B cell (primary cell): ENCODE results near the gene SLC40A1. TPM values are rescaled to one million over a fixed set of nuclear protein-coding genes. Genes with fewer than 3 reads are reported as not detected.

Experiments
- ATAC-seq: fragments of 200-7000 bp; cut with Tn5 transposase; one replicate; pipeline ENCODE4 v1.10.0; 2021; ENCODE audit warnings: low read depth, mild to moderate bottlenecking, moderate number of reproducible peaks, moderate library complexity
- CTCF ChIA-PET: fragments of 350-600 bp; sonication (Branson Sonifier 250); formaldehyde crosslinking; loops from one replicate; lab custom pipeline; 2021; ENCODE audit warnings: antibody characterized with exemption, inconsistent platforms; lab: Charles Lee
- POLR2A ChIA-PET: fragments of 350-600 bp; sonication (Branson Sonifier 250); formaldehyde crosslinking; loops from one replicate; lab custom pipeline; 2021; ENCODE audit warnings: antibody characterized with exemption; lab: Charles Lee
- DNase-seq: peaks from one replicate; pipeline ENCODE4 v3.0.0; 2013
- H2AFZ ChIP-seq: 2 replicates; pipeline ENCODE4 v1.6.1; 2012; ENCODE audit warnings: mild to moderate bottlenecking, low read depth, low read length; ENCODE audit not compliant: insufficient read depth, poor library complexity, severe bottlenecking
- H3K27ac ChIP-seq, 2 donors: 1 replicate in 1 of 2; 2 replicates in 1 of 2; pipeline ENCODE4 v1.5.1; 2012 to 2013; ENCODE audit warnings: low read length in 2 of 2, mild to moderate bottlenecking in 2 of 2, moderate library complexity in 1 of 2
- H3K27me3 ChIP-seq, 4 experiments: fragments of 200-600 bp in 1 of 4; sonication (generic) in 1 of 4; replicated peaks in 1 of 4; 1 replicate in 2 of 4; 2 replicates in 2 of 4; pipeline versions ENCODE4 v1.6.1 to v1.7.0; 2013 to 2016; ENCODE audit warnings: low read length in 3 of 4, mild to moderate bottlenecking in 2 of 4, mixed read lengths in 1 of 4, moderate library complexity in 1 of 4; ENCODE audit not compliant: insufficient read depth in 4 of 4, control insufficient read depth in 3 of 4; ENCODE audit errors: control extremely low read depth in 1 of 4
- H3K36me3 ChIP-seq, 2 experiments: replicated peaks in 1 of 2; 1 replicate in 1 of 2; 2 replicates in 1 of 2; pipeline versions ENCODE4 v1.6.1 to v1.7.1; 2013; ENCODE audit warnings: low read length in 1 of 2; ENCODE audit not compliant: insufficient read depth in 2 of 2, control insufficient read depth in 1 of 2; ENCODE audit errors: control extremely low read depth in 1 of 2, extremely low read depth in 1 of 2
- H3K4me1 ChIP-seq, 2 donors: fragments of 200-600 bp in 1 of 2; sonication (generic) in 1 of 2; 1 replicate in 1 of 2; 2 replicates in 1 of 2; pipeline versions ENCODE4 v1.5.1 to v1.6.1; 2013 to 2017; ENCODE audit warnings: low read length in 2 of 2; ENCODE audit not compliant: control insufficient read depth in 2 of 2, insufficient read depth in 2 of 2
- H3K4me2 ChIP-seq: replicated peaks from 2 replicates; pipeline ENCODE3; 2012; ENCODE audit warnings: mild to moderate bottlenecking, low read depth, low read length; ENCODE audit not compliant: poor library complexity, severe bottlenecking
- H3K4me3 ChIP-seq, 5 experiments: fragments of 200-600 bp in 1 of 5; sonication (generic) in 1 of 5; 1 replicate in 3 of 5; 2 replicates in 2 of 5; pipeline versions ENCODE4 v1.5.1 to v1.7.0; 2011 to 2016; ENCODE audit warnings: low read length in 4 of 5, mild to moderate bottlenecking in 4 of 5, low read depth in 2 of 5, control low read depth in 1 of 5, moderate library complexity in 1 of 5; ENCODE audit not compliant: insufficient read depth in 1 of 5; ENCODE audit errors: control extremely low read depth in 1 of 5, extremely low read depth in 1 of 5
- H3K79me2 ChIP-seq: fragments of 200-600 bp; sonication (generic); one replicate; pipeline ENCODE4 v1.6.0; 2016; ENCODE audit warnings: low read length; ENCODE audit not compliant: control insufficient read depth, insufficient read depth
- H3K9ac ChIP-seq: fragments of 200-600 bp; sonication (generic); 2 replicates; pipeline ENCODE4 v1.6.1; 2017; ENCODE audit warnings: mild to moderate bottlenecking, low read length, moderate library complexity
- H3K9me3 ChIP-seq, 3 donors: one replicate each; pipeline versions ENCODE4 v1.6.1 to v1.7.1; 2013; ENCODE audit warnings: low read length in 2 of 3; ENCODE audit not compliant: control insufficient read depth in 2 of 3, insufficient read depth in 1 of 3; ENCODE audit errors: control extremely low read depth in 1 of 3
- H4K20me1 ChIP-seq: 2 replicates; pipeline ENCODE4 v1.6.0; 2012; ENCODE audit warnings: mild to moderate bottlenecking, low read length; ENCODE audit not compliant: insufficient read depth, control insufficient read depth, poor library complexity, severe bottlenecking
- H3K27ac Mint-ChIP-seq: one replicate; pipeline ENCODE4 v1.8.0; 2021; ENCODE audit warnings: mixed read lengths
- H3K27me3 Mint-ChIP-seq: one replicate; pipeline ENCODE4 v1.8.0; 2021; ENCODE audit warnings: mixed read lengths
- H3K4me1 Mint-ChIP-seq: one replicate; pipeline ENCODE4 v1.8.0; 2021; ENCODE audit warnings: mixed read lengths
- H3K4me3 Mint-ChIP-seq: one replicate; pipeline ENCODE4 v1.8.0; 2021; ENCODE audit warnings: mixed read lengths
- H3K9me3 Mint-ChIP-seq: one replicate; pipeline ENCODE4 v1.8.0; 2022; ENCODE audit warnings: mixed read lengths; ENCODE audit not compliant: insufficient read depth
- EZH2 ChIP-seq: IDR thresholded peaks from 2 replicates; pipeline ENCODE4 v1.6.1; 2012; ENCODE audit warnings: borderline replicate concordance, low read depth, mild to moderate bottlenecking, moderate library complexity, low read length; ENCODE audit not compliant: insufficient read depth, poor library complexity, severe bottlenecking
- WGBS: methylation state at CpG from one replicate; pipeline ENCODE4 v1.1.5; 2013; ENCODE audit warnings: missing lambda C conversion rate; ENCODE audit not compliant: insufficient coverage; 5-methylcytosine and 5-hydroxymethylcytosine counted together
- intact Hi-C: fragments of 100-400 bp; cut with micrococcal nuclease; formaldehyde crosslinking; loops from one replicate; pipeline ENCODE4 v1.10.0; 2022
- polyA plus RNA-seq: library from polyadenylated mRNA; depleted of rRNA; stranded (reverse); fragments of >200 nt; gene quantifications from 2 replicates; pipeline ENCODE4 v1.2.3, GENCODE V29; 2012
- total RNA-seq, 2 donors: library from RNA; stranded (reverse); fragments of 120-200 nt in 1 of 2; gene quantifications; 1 replicate in 1 of 2; 2 replicates in 1 of 2; pipeline versions ENCODE4 v1.2.3 to v1.2.4, GENCODE V29; 2013 to 2022
- TF ChIP-seq, protein P1 (sequence below): fragments of 200-600 bp; IDR thresholded peaks from one replicate; pipeline ENCODE4 v1.8.0; 2022; ENCODE audit warnings: antibody characterized with exemption, mild to moderate bottlenecking

The SLC40A1 gene
- total and polyA plus RNA-seq, 2 donors (not counting 1 experiment from before 2014, with no cell fraction given): 0.07 to 0.39 TPM

DNA sequence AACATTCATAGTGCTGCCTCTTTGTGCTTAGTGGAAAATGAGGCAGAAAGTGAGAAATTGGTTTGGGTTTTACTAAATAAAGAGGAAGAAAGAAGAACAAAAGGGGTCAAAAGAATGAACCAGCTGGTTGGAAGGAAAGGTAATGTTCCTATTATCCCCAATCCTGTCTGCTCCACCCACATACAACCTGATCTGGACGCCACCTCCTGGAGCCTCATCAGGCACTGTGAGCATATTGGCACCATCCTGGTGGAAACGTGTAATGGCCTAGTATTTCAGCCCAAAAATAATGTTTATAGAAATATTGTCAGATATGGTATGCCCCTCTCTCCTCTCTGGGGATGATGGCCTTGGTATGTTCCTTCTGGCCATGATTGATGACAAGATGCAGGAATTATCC is 45.0 kb upstream of the SLC40A1 start:
- H3K27ac Mint-ChIP-seq: no peak overlapping the region
- H3K27ac ChIP-seq: no peak overlapping the region
- no CpG with 5 or more reads among the region's 2 CpGs for WGBS
- no peaks in the 10 kb centered on the region for H3K79me2 ChIP-seq
- no peak overlapping the region for H3K4me2 ChIP-seq
- H3K4me1 Mint-ChIP-seq: no peaks in the 10 kb centered on the region
- H3K36me3 ChIP-seq: no peaks in the 10 kb centered on the region
- H3K27me3 ChIP-seq: no peaks in the 10 kb centered on the region
- DNase-seq (no peak), ATAC-seq (no peak)
- ChIA-PET POLR2A (no interaction called here), CTCF (interaction anchor here (1.1 kb wide), 1 partner anchor 21 kb away, joined by 3 read pairs; no protein-coding TSS in a partner anchor)
- H3K4me3 ChIP-seq: no peak overlapping the region
- H3K9me3 ChIP-seq: no peaks in the 10 kb centered on the region
- H3K9ac ChIP-seq: no peak overlapping the region
- no peaks in the 10 kb centered on the region for H3K4me1 ChIP-seq
- intact Hi-C loops: no loop called here
- H2AFZ ChIP-seq: no peak overlapping the region
- no peaks in the 10 kb centered on the region for H4K20me1 ChIP-seq
- peaks cover 18% of the 10 kb centered on the region for H3K27me3 Mint-ChIP-seq
- TF ChIP-seq, protein P1, sequence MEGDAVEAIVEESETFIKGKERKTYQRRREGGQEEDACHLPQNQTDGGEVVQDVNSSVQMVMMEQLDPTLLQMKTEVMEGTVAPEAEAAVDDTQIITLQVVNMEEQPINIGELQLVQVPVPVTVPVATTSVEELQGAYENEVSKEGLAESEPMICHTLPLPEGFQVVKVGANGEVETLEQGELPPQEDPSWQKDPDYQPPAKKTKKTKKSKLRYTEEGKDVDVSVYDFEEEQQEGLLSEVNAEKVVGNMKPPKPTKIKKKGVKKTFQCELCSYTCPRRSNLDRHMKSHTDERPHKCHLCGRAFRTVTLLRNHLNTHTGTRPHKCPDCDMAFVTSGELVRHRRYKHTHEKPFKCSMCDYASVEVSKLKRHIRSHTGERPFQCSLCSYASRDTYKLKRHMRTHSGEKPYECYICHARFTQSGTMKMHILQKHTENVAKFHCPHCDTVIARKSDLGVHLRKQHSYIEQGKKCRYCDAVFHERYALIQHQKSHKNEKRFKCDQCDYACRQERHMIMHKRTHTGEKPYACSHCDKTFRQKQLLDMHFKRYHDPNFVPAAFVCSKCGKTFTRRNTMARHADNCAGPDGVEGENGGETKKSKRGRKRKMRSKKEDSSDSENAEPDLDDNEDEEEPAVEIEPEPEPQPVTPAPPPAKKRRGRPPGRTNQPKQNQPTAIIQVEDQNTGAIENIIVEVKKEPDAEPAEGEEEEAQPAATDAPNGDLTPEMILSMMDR: no peak
- no peak for TF ChIP-seq EZH2
- H3K4me3 Mint-ChIP-seq: no peak overlapping the region
- H3K9me3 Mint-ChIP-seq: no peaks in the 10 kb centered on the region

DNA sequence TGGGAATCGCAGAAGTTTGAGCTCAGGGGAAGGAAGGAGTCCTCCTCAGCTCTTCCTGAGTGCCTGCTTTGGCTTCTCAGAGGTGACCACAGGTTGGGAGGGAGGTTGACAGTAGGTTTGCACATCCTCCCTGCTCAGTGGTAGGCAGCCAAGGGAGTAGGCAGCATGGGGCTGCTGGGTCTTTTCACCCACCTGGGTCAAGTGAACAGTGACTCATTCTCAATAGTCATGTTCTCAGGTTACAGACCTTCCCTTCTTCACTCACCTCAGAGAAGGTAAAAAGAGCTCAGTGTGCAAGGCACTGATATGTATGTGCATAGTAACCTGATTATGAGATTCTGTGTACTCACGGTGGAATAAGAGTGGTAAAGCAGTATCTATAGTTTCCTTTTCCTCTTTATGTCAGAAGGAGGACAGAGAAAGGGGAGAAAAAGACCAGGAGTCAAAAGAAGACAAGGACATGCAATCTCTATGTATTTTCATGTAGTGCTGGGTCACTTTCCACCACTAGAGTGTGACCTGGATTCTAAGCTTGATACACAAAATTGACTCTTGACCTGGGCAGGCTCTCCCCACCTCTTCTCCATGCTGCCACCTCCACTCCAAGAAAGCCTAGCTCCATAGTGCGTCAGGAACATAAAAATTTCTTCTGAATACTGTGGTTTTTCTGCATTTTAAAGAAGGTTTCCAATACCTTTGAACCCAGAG is 44.2 kb upstream of the SLC40A1 start:
- Mint-ChIP-seq H3K27ac (no peak overlapping the region), H3K27me3 (peaks cover 18% of the 10 kb centered on the region), H3K4me1 (no peaks in the 10 kb centered on the region), H3K9me3 (no peaks in the 10 kb centered on the region), H3K4me3 (no peak overlapping the region)
- ChIA-PET POLR2A (no interaction called here), CTCF (no interaction called here)
- Histone ChIP-seq H3K4me1 (no peaks in the 10 kb centered on the region), H3K4me2 (no peak overlapping the region), H3K36me3 (no peaks in the 10 kb centered on the region), H3K79me2 (no peaks in the 10 kb centered on the region), H2AFZ (no peak overlapping the region), H3K27me3 (no peaks in the 10 kb centered on the region), H3K9me3 (no peaks in the 10 kb centered on the region), H3K4me3 (no peak overlapping the region), H3K9ac (no peak overlapping the region), H4K20me1 (no peaks in the 10 kb centered on the region), H3K27ac (no peak overlapping the region)
- no peak for DNase-seq
- TF ChIP-seq EZH2: no peak
- TF ChIP-seq, protein P1: no peak
- intact Hi-C loops: no loop called here
- 8% methylated on average over 1 of the region's 3 CpGs for WGBS
- no peak for ATAC-seq
